EL (cell line): ENCODE results near the gene DIP2C.
"Not testable (repeated sequence)": the region's sequence is repeated elsewhere in the genome, so short reads cannot be mapped to it uniquely, and the experiment has no call there.

ENCODE experiments used
- DNase-seq: peaks from one replicate; pipeline ENCODE4 v3.0.0-alpha.2; 2016

Gene DIP2C

GRCh38 chr10:548238-548901 is 141.1 kb downstream of the DIP2C start:
- DNase-seq, result no peak

GRCh38 chr10:547591-548081 is 141.8 kb downstream of the DIP2C start:
- DNase-seq, result no peak

GRCh38 chr10:546971-547590 is 142.4 kb downstream of the DIP2C start:
- DNase-seq, result no peak

- DNase-seq, result no peak
Observed at GRCh38 chr10:546451-546850, 143.0 kb downstream of the DIP2C start.

GRCh38 chr10:543862-544822 is 145.3 kb downstream of the DIP2C start:
- DNase-seq, result no peak

GRCh38 chr10:543131-543530 is 146.3 kb downstream of the DIP2C start:
- DNase-seq, result no peak

GRCh38 chr10:541750-542371 is 147.6 kb downstream of the DIP2C start:
- DNase-seq, result no peak

GRCh38 chr10:541041-541440 is 148.4 kb downstream of the DIP2C start:
- DNase-seq, result no peak

- DNase-seq, result peak; percentile 64
Observed at GRCh38 chr10:538895-539294, 150.6 kb downstream of the DIP2C start.

GRCh38 chr10:536935-537334 is 152.5 kb downstream of the DIP2C start:
- no peak for DNase-seq

GRCh38 chr10:536371-536925 is 153.0 kb downstream of the DIP2C start:
- peak; percentile 8 for DNase-seq

GRCh38 chr10:535952-536351 is 153.5 kb downstream of the DIP2C start:
- DNase-seq, result no peak

GRCh38 chr10:535051-535450 is 154.4 kb downstream of the DIP2C start:
- DNase-seq, result no peak

GRCh38 chr10:534047-534566 is 155.4 kb downstream of the DIP2C start:
- DNase-seq, result no peak

- DNase-seq, result no peak
Observed at GRCh38 chr10:533611-534010, 155.9 kb downstream of the DIP2C start.

- no peak for DNase-seq
Observed at GRCh38 chr10:533186-533585, 156.3 kb downstream of the DIP2C start.

- not testable (repeated sequence) for DNase-seq
Observed at GRCh38 chr10:532331-532730, 157.1 kb downstream of the DIP2C start.

GRCh38 chr10:531541-531940 is 157.9 kb downstream of the DIP2C start:
- DNase-seq, result no peak

GRCh38 chr10:530717-531116 is 158.8 kb downstream of the DIP2C start:
- no peak for DNase-seq

- DNase-seq, result no peak
Observed at GRCh38 chr10:529468-530230, 159.8 kb downstream of the DIP2C start.
